K562 treated with DMSO at 1 percent for 24 hours (cell line): ENCODE measurements around the gene ASB2. TPM values are rescaled to one million over a fixed set of nuclear protein-coding genes. Genes with fewer than 3 reads are reported as not detected.

ENCODE experiments used
- total RNA-seq: library from RNA; unstranded; fragments of 300-600 nt; gene quantifications from 2 replicates; pipeline ENCODE4 v1.2.3, GENCODE V29; 2022; ENCODE audit warnings: low read depth; ENCODE audit not compliant: insufficient read depth

ASB2 gene, protein sequence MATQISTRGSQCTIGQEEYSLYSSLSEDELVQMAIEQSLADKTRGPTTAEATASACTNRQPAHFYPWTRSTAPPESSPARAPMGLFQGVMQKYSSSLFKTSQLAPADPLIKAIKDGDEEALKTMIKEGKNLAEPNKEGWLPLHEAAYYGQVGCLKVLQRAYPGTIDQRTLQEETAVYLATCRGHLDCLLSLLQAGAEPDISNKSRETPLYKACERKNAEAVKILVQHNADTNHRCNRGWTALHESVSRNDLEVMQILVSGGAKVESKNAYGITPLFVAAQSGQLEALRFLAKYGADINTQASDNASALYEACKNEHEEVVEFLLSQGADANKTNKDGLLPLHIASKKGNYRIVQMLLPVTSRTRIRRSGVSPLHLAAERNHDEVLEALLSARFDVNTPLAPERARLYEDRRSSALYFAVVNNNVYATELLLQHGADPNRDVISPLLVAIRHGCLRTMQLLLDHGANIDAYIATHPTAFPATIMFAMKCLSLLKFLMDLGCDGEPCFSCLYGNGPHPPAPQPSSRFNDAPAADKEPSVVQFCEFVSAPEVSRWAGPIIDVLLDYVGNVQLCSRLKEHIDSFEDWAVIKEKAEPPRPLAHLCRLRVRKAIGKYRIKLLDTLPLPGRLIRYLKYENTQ
- total RNA-seq, result 4.4 and 6.8 TPM in 2 replicates

DNA sequence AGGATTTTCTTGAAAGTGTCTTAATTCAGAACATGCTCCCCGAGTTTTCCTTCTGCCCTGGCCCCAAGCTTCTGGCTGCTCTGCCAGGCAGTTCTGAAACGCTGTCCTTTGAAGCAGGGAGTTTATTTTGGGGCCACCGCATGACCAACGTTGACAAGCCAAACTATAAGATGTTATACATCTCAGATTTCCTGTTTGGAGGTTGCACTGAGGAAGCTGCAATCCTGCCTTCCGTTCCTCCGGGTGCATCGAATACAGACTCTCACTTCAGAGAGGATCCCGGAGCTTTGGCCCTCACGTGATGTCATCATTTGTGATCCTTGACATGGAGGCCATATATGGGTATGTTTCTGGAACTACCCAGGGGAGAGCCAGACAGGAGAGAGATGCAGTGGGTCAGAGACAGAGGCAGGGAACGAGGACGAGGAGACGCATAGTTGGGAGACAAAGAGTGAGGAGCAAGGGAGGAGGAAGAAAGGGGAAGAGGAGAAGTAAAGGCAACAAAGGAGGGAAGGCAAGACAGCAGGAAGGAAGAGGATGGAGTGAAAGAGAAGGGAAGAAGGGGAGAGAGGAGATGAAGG is at the start of gene ASB2:
Gene ASB2 (minus strand): TSS at position 94 of the 581 bp plus-strand sequence. CDS start 12,031 bp downstream, outside the sequence.

DNA sequence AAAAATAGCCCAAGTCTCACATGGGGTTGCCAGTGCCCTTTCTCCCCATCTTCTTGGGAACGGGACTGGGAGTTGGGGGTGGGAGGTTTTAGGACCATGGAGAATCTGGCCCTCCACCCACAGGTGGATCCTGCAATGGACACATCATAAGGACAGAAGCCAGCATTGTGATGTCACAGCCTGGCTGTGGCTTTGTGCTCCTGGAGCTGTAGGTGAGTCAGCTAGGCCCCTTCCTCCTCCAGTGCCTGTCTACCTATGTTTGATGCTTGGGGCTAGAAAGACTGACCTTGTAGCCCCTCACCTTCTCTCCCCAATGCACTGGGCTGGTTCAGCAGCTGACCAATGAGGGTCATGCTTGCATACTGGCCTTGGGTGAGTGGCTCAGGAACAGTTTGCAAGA is 20.7 kb upstream of the ASB2 start, which contains the start of gene CCDC197:
Gene CCDC197 (plus strand): TSS at position 220 of the 400 bp plus-strand sequence. CDS start 831 bp downstream, outside the sequence.

GRCh38 chr14:93926873-93927799 is 49.2 kb downstream of the ASB2 start, which contains the start of gene FAM181A:
Gene FAM181A (plus strand): TSS chr14:93927344. CDS start chr14:93928286, 942 bp downstream.

Other genes starting within 250 kb of the ASB2 start
- gene PRIMA1, start 188.1 kb downstream of the ASB2 start, total RNA-seq, result not detected in 2 replicates
- gene FAM181A, start 49.2 kb downstream of the ASB2 start, total RNA-seq, result not detected in 2 replicates
- gene CCDC197, start 20.7 kb upstream of the ASB2 start, total RNA-seq, result not detected in 2 replicates
- 0.24 TPM in 1 of 2 replicates, not detected in the other for gene OTUB2, start 49.8 kb upstream of the ASB2 start, total RNA-seq
- gene DDX24, start 104.6 kb upstream of the ASB2 start, total RNA-seq, result 53.0 and 62.7 TPM in 2 replicates
- gene IFI27L1, start 104.7 kb upstream of the ASB2 start, total RNA-seq, result 50.7 and 53.5 TPM in 2 replicates
- 6.7 and 8.4 TPM in 2 replicates for gene IFI27, start 134.2 kb upstream of the ASB2 start, total RNA-seq
- gene IFI27L2, start 153.0 kb upstream of the ASB2 start, total RNA-seq, result 30.0 and 33.3 TPM in 2 replicates
- gene PPP4R4, start 197.8 kb upstream of the ASB2 start, total RNA-seq, result not detected in 2 replicates